OCI-LY1 (cell line): ENCODE data around the gene SKAP2.

ENCODE experiments used
- EZH2 ChIP-seq: fragments of 200-600 bp; sonication (generic), shearing (Covaris generic); IDR thresholded peaks from 2 replicates; pipeline ENCODE4 v1.8.0; 2017; ENCODE audit warnings: borderline replicate concordance, mixed run types, mild to moderate bottlenecking, antibody characterized with exemption, low read length, moderate library complexity, mixed read lengths
- TF ChIP-seq, protein P1 (sequence below): fragments of 200-600 bp; sonication (generic), shearing (Covaris generic); IDR thresholded peaks from 2 replicates; pipeline ENCODE4 v1.5.1; 2017; ENCODE audit warnings: mild to moderate bottlenecking, antibody characterized with exemption, low read length, moderate library complexity, mixed read lengths

DNA sequence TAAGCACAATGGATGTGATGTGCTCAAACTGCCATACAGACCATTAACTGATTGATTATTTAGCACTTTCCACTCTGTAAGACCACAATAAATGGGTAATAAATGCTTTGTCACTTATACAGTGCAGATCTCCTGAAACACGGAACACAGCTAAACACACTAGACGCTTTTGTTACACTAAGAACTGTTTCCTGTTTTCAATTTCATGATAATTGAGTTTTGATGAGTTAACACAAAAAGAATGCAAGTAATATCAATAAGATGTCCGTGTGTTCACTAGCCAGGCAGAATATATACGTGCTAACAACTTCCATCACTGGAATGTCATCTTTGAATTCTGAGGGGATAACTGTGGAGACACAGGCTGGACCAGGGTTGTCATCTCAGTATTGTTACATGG is 178.8 kb downstream of the SKAP2 start:
- no peak for TF ChIP-seq EZH2
- TF ChIP-seq, protein P1, sequence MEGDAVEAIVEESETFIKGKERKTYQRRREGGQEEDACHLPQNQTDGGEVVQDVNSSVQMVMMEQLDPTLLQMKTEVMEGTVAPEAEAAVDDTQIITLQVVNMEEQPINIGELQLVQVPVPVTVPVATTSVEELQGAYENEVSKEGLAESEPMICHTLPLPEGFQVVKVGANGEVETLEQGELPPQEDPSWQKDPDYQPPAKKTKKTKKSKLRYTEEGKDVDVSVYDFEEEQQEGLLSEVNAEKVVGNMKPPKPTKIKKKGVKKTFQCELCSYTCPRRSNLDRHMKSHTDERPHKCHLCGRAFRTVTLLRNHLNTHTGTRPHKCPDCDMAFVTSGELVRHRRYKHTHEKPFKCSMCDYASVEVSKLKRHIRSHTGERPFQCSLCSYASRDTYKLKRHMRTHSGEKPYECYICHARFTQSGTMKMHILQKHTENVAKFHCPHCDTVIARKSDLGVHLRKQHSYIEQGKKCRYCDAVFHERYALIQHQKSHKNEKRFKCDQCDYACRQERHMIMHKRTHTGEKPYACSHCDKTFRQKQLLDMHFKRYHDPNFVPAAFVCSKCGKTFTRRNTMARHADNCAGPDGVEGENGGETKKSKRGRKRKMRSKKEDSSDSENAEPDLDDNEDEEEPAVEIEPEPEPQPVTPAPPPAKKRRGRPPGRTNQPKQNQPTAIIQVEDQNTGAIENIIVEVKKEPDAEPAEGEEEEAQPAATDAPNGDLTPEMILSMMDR: no peak
